GM12878 (cell line): ENCODE measurements around the gene TMPRSS15. TPM values are rescaled to one million over a fixed set of nuclear protein-coding genes. Genes with fewer than 3 reads are reported as not detected.

Source experiments
- ATF7 ChIP-seq: fragments of 450-650 bp; IDR thresholded peaks from 2 replicates; pipeline ENCODE4 v1.6.1; 2016; ENCODE audit warnings: low read depth, mild to moderate bottlenecking
- CHD1 ChIP-seq: IDR thresholded peaks from 2 replicates; pipeline ENCODE4 v1.6.1; 2012; ENCODE audit warnings: low read depth, low read length, improper control_type of control experiment
- CREB1 ChIP-seq: IDR thresholded peaks from 2 replicates; pipeline ENCODE4 v1.6.1; 2012; ENCODE audit warnings: low read depth, mild to moderate bottlenecking, inconsistent platforms
- EED ChIP-seq: sonication (generic); IDR thresholded peaks from 2 replicates; pipeline ENCODE4 v1.6.1; 2016; ENCODE audit warnings: antibody characterized with exemption, low read depth
- EGR1 ChIP-seq, 2 experiments: IDR thresholded peaks; 1 replicate in 1 of 2; 2 replicates in 1 of 2; pipeline ENCODE4 v1.6.1; 2011 to 2012; ENCODE audit warnings: low read depth in 2 of 2, low read length in 2 of 2, borderline replicate concordance in 1 of 2, mild to moderate bottlenecking in 1 of 2, moderate library complexity in 1 of 2
- HCFC1 ChIP-seq: fragments of 150-350 bp; IDR thresholded peaks from 2 replicates; pipeline ENCODE4 v1.6.1; 2014; ENCODE audit warnings: low read length
- JUNB ChIP-seq: IDR thresholded peaks from 2 replicates; pipeline ENCODE4 v1.6.1; 2016; ENCODE audit warnings: antibody characterized with exemption, mild to moderate bottlenecking
- KLF5 ChIP-seq: fragments of 450-650 bp; IDR thresholded peaks from 2 replicates; pipeline ENCODE4 v1.6.1; 2014; ENCODE audit warnings: mild to moderate bottlenecking; ENCODE audit not compliant: partially characterized antibody
- SP1 ChIP-seq: IDR thresholded peaks from one replicate; pipeline ENCODE4 v1.6.1; 2011; ENCODE audit warnings: low read depth, low read length
- ZNF384 ChIP-seq: IDR thresholded peaks from 2 replicates; pipeline ENCODE4 v1.6.1; 2012; ENCODE audit warnings: low read depth, mild to moderate bottlenecking, low read length, improper control_type of control experiment, borderline replicate concordance
- polyA plus RNA-seq, 11 experiments: library from polyadenylated mRNA; depleted of rRNA in 4 of 11; unstranded in 6 of 11; stranded (reverse) in 5 of 11; fragments of >200 nt; fragmentation: Nextera tagmentation in 4 of 11; fragmentation: Illumina TruSeq in 1 of 11; extraction: Ambion mirVana in 4 of 11; extraction: Trizol in 1 of 11; gene quantifications; 1 replicate in 1 of 11; 2 replicates in 10 of 11; pipeline versions ENCODE4 v1.2.1 to v1.2.3, GENCODE V29; 2011 to 2016; ENCODE audit warnings: inconsistent platforms in 2 of 11, missing spikeins in 2 of 11, low read depth in 1 of 11
- total RNA-seq, 4 experiments: library from RNA; depleted of rRNA in 3 of 4; stranded (reverse); fragments of >200 nt in 3 of 4; fragmentation: Illumina TruSeq in 1 of 4; extraction: Trizol in 1 of 4; gene quantifications; 2 replicates each; pipeline versions ENCODE4 v1.2.1 to v1.2.3, GENCODE V29; 2013 to 2021
- TF ChIP-seq, protein P1 (sequence below): fragments of 450-650 bp; IDR thresholded peaks from 2 replicates; pipeline ENCODE4 v1.6.1; 2016; ENCODE audit warnings: mild to moderate bottlenecking, moderate library complexity, borderline replicate concordance
- TF ChIP-seq, protein P2 (sequence below): fragments of 150-350 bp; IDR thresholded peaks from 2 replicates; pipeline ENCODE4 v1.6.1; 2014; ENCODE audit warnings: mild to moderate bottlenecking, low read depth, low read length
- TF ChIP-seq, protein P3 (sequence below): IDR thresholded peaks from 2 replicates; pipeline ENCODE4 v1.6.1; 2011; ENCODE audit warnings: low read depth, low read length, improper control_type of control experiment, borderline replicate concordance
- TF ChIP-seq, protein P4 (sequence below): fragments of 450-650 bp; IDR thresholded peaks from 2 replicates; pipeline ENCODE4 v1.6.1; 2017; ENCODE audit warnings: mild to moderate bottlenecking, low read depth, inconsistent platforms; ENCODE audit not compliant: poor library complexity, severe bottlenecking

TMPRSS15 gene
- total and polyA plus RNA-seq, 10 of the 15 experiments (the other 5 are each of a cell fraction or from before 2014, with no cell fraction given) = 0.02 to 0.11 TPM; not detected in 8

DNA sequence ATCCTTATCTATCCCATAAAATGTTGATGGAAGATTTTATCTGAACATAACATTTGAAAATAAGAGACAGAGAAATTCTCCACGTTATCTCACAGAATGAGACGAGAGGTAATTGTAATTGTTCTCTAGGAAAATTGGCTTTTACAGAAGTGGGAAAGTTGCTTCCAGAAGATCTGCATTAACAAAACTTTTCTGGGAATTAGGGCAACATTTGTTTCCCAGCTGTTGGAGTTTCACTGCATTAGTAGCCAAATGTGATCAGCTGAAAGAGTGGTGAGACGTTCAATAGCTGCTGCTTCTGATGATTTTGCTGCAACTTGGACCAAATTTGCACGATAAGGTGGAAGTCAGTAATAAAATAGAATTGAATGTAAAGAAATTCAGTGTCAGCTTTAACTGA, 151.3 kb downstream of the TMPRSS15 start (continued):
- TF ChIP-seq, protein P1, sequence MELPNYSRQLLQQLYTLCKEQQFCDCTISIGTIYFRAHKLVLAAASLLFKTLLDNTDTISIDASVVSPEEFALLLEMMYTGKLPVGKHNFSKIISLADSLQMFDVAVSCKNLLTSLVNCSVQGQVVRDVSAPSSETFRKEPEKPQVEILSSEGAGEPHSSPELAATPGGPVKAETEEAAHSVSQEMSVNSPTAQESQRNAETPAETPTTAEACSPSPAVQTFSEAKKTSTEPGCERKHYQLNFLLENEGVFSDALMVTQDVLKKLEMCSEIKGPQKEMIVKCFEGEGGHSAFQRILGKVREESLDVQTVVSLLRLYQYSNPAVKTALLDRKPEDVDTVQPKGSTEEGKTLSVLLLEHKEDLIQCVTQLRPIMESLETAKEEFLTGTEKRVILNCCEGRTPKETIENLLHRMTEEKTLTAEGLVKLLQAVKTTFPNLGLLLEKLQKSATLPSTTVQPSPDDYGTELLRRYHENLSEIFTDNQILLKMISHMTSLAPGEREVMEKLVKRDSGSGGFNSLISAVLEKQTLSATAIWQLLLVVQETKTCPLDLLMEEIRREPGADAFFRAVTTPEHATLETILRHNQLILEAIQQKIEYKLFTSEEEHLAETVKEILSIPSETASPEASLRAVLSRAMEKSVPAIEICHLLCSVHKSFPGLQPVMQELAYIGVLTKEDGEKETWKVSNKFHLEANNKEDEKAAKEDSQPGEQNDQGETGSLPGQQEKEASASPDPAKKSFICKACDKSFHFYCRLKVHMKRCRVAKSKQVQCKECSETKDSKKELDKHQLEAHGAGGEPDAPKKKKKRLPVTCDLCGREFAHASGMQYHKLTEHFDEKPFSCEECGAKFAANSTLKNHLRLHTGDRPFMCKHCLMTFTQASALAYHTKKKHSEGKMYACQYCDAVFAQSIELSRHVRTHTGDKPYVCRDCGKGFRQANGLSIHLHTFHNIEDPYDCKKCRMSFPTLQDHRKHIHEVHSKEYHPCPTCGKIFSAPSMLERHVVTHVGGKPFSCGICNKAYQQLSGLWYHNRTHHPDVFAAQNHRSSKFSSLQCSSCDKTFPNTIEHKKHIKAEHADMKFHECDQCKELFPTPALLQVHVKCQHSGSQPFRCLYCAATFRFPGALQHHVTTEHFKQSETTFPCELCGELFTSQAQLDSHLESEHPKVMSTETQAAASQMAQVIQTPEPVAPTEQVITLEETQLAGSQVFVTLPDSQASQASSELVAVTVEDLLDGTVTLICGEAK = no peak
- TF ChIP-seq HCFC1 = no peak
- no peak for TF ChIP-seq EED
- TF ChIP-seq KLF5 = no peak
- TF ChIP-seq, protein P2, sequence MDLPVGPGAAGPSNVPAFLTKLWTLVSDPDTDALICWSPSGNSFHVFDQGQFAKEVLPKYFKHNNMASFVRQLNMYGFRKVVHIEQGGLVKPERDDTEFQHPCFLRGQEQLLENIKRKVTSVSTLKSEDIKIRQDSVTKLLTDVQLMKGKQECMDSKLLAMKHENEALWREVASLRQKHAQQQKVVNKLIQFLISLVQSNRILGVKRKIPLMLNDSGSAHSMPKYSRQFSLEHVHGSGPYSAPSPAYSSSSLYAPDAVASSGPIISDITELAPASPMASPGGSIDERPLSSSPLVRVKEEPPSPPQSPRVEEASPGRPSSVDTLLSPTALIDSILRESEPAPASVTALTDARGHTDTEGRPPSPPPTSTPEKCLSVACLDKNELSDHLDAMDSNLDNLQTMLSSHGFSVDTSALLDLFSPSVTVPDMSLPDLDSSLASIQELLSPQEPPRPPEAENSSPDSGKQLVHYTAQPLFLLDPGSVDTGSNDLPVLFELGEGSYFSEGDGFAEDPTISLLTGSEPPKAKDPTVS = no peak
- TF ChIP-seq CHD1 = no peak
- no peak for TF ChIP-seq EGR1 (IDR thresholded peaks at IDR 0.05; ENCODE audit: borderline replicate concordance in 1 of 2, low read depth in 2 of 2, low read length in 2 of 2)
- TF ChIP-seq JUNB = no peak
- no peak for TF ChIP-seq SP1
- TF ChIP-seq, protein P3, sequence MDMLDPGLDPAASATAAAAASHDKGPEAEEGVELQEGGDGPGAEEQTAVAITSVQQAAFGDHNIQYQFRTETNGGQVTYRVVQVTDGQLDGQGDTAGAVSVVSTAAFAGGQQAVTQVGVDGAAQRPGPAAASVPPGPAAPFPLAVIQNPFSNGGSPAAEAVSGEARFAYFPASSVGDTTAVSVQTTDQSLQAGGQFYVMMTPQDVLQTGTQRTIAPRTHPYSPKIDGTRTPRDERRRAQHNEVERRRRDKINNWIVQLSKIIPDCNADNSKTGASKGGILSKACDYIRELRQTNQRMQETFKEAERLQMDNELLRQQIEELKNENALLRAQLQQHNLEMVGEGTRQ = no peak
- TF ChIP-seq, protein P4, sequence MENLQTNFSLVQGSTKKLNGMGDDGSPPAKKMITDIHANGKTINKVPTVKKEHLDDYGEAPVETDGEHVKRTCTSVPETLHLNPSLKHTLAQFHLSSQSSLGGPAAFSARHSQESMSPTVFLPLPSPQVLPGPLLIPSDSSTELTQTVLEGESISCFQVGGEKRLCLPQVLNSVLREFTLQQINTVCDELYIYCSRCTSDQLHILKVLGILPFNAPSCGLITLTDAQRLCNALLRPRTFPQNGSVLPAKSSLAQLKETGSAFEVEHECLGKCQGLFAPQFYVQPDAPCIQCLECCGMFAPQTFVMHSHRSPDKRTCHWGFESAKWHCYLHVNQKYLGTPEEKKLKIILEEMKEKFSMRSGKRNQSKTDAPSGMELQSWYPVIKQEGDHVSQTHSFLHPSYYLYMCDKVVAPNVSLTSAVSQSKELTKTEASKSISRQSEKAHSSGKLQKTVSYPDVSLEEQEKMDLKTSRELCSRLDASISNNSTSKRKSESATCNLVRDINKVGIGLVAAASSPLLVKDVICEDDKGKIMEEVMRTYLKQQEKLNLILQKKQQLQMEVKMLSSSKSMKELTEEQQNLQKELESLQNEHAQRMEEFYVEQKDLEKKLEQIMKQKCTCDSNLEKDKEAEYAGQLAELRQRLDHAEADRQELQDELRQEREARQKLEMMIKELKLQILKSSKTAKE = no peak
- TF ChIP-seq CREB1 = no peak
- no peak for TF ChIP-seq ZNF384
- no peak for TF ChIP-seq ATF7
